A549 (cell line): ENCODE measurements around the gene NHLRC1. TPM values are rescaled to one million over a fixed set of nuclear protein-coding genes. Genes with fewer than 3 reads are reported as not detected.
A peak's percentile ranks its signal among the peaks of the same experiment; 100 is the strongest.

Experiments used
- ATAC-seq, 2 experiments: fragments of 200-7000 bp in 1 of 2; fragments of >200 bp in 1 of 2; cut with Nextera tagmentation in 1 of 2; cut with Tn5 transposase in 1 of 2; 3 replicates each; pipeline versions ENCODE4 v1.8.0 to v1.9.1; 2018 to 2020; ENCODE audit warnings: mild to moderate bottlenecking in 1 of 2, moderate library complexity in 1 of 2
- CTCF ChIA-PET: fragments of 300-600 bp; sonication (Branson Sonifier 250); formaldehyde crosslinking; extraction: SDS; loops from one replicate; lab custom pipeline; 2021; ENCODE audit warnings: antibody characterized with exemption, inconsistent platforms; lab: Yijun Ruan, JAX
- POLR2A ChIA-PET: fragments of 350-600 bp; formaldehyde crosslinking; extraction: SDS; loops from one replicate; lab custom pipeline; 2021; ENCODE audit warnings: antibody characterized with exemption, inconsistent platforms; lab: Yijun Ruan, JAX
- DNase-seq, 2 experiments: peaks; one replicate each; pipeline versions ENCODE4 v3.0.0 to v3.0.0-alpha.2; 2011 to 2016; ENCODE audit warnings: low read depth in 1 of 2, low spot score in 1 of 2
- FAIRE-seq: peaks from 2 replicates; lab custom pipeline; 2011; peaks lifted over from hg19 to GRCh38; lab: Jason Lieb, UNC
- H3K27ac ChIP-seq, 2 experiments: fragments of >200 bp; sonication (Bioruptor Twin); formaldehyde crosslinking; 3 replicates each; pipeline ENCODE4 v1.5.1; 2016 to 2017
- H3K4me1 ChIP-seq: fragments of >200 bp; sonication (Bioruptor Twin); formaldehyde crosslinking; 3 replicates; pipeline ENCODE4 v1.6.1; 2016
- H3K4me2 ChIP-seq: fragments of >200 bp; sonication (Bioruptor Twin); formaldehyde crosslinking; 3 replicates; pipeline ENCODE4 v1.6.1; 2016
- H3K4me3 ChIP-seq: fragments of >200 bp; sonication (Bioruptor Twin); formaldehyde crosslinking; 3 replicates; pipeline ENCODE4 v1.5.1; 2016
- H3K9me3 ChIP-seq: fragments of >200 bp; sonication (Bioruptor Twin); formaldehyde crosslinking; 3 replicates; pipeline ENCODE4 v1.6.1; 2016
- CBX2 ChIP-seq: fragments of 200-600 bp; sonication (generic); IDR thresholded peaks from 2 replicates; pipeline ENCODE4 v1.6.1; 2016; ENCODE audit warnings: low read depth, mild to moderate bottlenecking, borderline replicate concordance
- CBX8 ChIP-seq: fragments of 200-600 bp; sonication (generic); IDR thresholded peaks from 2 replicates; pipeline ENCODE4 v1.6.1; 2016
- CEBPB ChIP-seq, 2 experiments: fragments of >200 bp in 1 of 2; sonication (Bioruptor Twin) in 1 of 2; formaldehyde crosslinking in 1 of 2; IDR thresholded peaks; 2 replicates each; pipeline ENCODE4 v1.6.1; 2012 to 2016
- EHF ChIP-seq: fragments of 250-450 bp; sonication (Bioruptor Pico); IDR thresholded peaks from 2 replicates; pipeline ENCODE4 v1.5.0; 2020; ENCODE audit warnings: mild to moderate bottlenecking
- EHMT2 ChIP-seq: fragments of 200-600 bp; sonication (generic); IDR thresholded peaks from 2 replicates; pipeline ENCODE4 v1.6.1; 2016; ENCODE audit warnings: antibody characterized with exemption, low read depth, mild to moderate bottlenecking, moderate library complexity
- FOSB ChIP-seq: fragments of 250-450 bp; sonication (Bioruptor Pico); IDR thresholded peaks from 2 replicates; pipeline ENCODE4 v1.5.0; 2020; ENCODE audit warnings: mild to moderate bottlenecking, moderate library complexity
- HDAC2 ChIP-seq: fragments of 200-600 bp; sonication (generic); IDR thresholded peaks from 2 replicates; pipeline ENCODE4 v1.6.1; 2016
- HEYL ChIP-seq: fragments of 250-450 bp; sonication (Bioruptor Pico); IDR thresholded peaks from 2 replicates; pipeline ENCODE4 v1.8.0; 2021; ENCODE audit warnings: mild to moderate bottlenecking, moderate library complexity
- JUNB ChIP-seq: fragments of >200 bp; sonication (Bioruptor Twin); formaldehyde crosslinking; IDR thresholded peaks from 2 replicates; pipeline ENCODE4 v1.6.1; 2016
- MAZ ChIP-seq: fragments of 150-350 bp; IDR thresholded peaks from 2 replicates; pipeline ENCODE4 v1.6.1; 2014; ENCODE audit warnings: antibody characterized with exemption, low read depth, low read length, borderline replicate concordance
- NFE2L2 ChIP-seq: fragments of 150-350 bp; conservative IDR thresholded peaks from 2 replicates; pipeline ENCODE4 v1.6.1; 2014; ENCODE audit warnings: low read length
- PHF8 ChIP-seq: fragments of 200-600 bp; sonication (generic); IDR thresholded peaks from 2 replicates; pipeline ENCODE4 v1.6.1; 2016; ENCODE audit warnings: low read depth, mild to moderate bottlenecking, antibody characterized with exemption, moderate library complexity, borderline replicate concordance
- POLR2AphosphoS2 ChIP-seq: conservative IDR thresholded peaks from 2 replicates; pipeline ENCODE4 v1.6.1; 2012; ENCODE audit warnings: low read length, improper control_type of control experiment, inconsistent platforms
- RNF2 ChIP-seq: fragments of 200-600 bp; sonication (generic); IDR thresholded peaks from 2 replicates; pipeline ENCODE4 v1.6.1; 2016; ENCODE audit warnings: low read depth, mild to moderate bottlenecking, antibody characterized with exemption, moderate library complexity, borderline replicate concordance
- SMC3 ChIP-seq: fragments of >200 bp; sonication (Bioruptor Twin); formaldehyde crosslinking; IDR thresholded peaks from 3 replicates; pipeline ENCODE4 v1.6.1; 2018; ENCODE audit warnings: inconsistent platforms
- ZC3H11A ChIP-seq: fragments of 450-650 bp; IDR thresholded peaks from 2 replicates; pipeline ENCODE4 v1.6.1; 2014; ENCODE audit warnings: antibody characterized with exemption, mild to moderate bottlenecking
- ZSCAN20 ChIP-seq: fragments of 250-450 bp; sonication (Bioruptor Pico); IDR thresholded peaks from 2 replicates; pipeline ENCODE4 v1.8.0; 2022; ENCODE audit warnings: mild to moderate bottlenecking, moderate library complexity
- WGBS: methylation state at CpG from one replicate; pipeline ENCODE4 v1.1.6; 2017; ENCODE audit errors: missing lambda C conversion rate; 5-methylcytosine and 5-hydroxymethylcytosine counted together
- polyA plus RNA-seq, 4 experiments: library from polyadenylated mRNA; depleted of rRNA in 3 of 4; stranded (reverse); fragments of >200 nt; fragmentation: RNase III in 1 of 4; extraction: RNeasy Plus Mini Kit Qiagen cat#74134 plus additional on column Dnase treatment in 1 of 4; gene quantifications; 2 replicates in 3 of 4; 3 replicates in 1 of 4; pipeline ENCODE4 v1.2.3, GENCODE V29; 2011 to 2017
- TF ChIP-seq, protein P1 (sequence below): fragments of >200 bp; sonication (Bioruptor Twin); formaldehyde crosslinking; IDR thresholded peaks from 2 replicates; pipeline ENCODE4 v1.6.1; 2016
- TF ChIP-seq, protein P2 (sequence below): fragments of 450-650 bp; IDR thresholded peaks from 2 replicates; pipeline ENCODE4 v1.6.1; 2014; ENCODE audit warnings: antibody characterized with exemption
- TF ChIP-seq, protein P3 (sequence below): IDR thresholded peaks from 2 replicates; pipeline ENCODE4 v1.6.1; 2012; ENCODE audit warnings: low read depth, borderline replicate concordance
- TF ChIP-seq, protein P4 (sequence below): IDR thresholded peaks from 2 replicates; pipeline ENCODE4 v1.6.1; 2012

NHLRC1 gene
- polyA plus RNA-seq, 2 of the 4 experiments (the other 2 are of a cell fraction) = 1.7 to 3.1 TPM

DNA sequence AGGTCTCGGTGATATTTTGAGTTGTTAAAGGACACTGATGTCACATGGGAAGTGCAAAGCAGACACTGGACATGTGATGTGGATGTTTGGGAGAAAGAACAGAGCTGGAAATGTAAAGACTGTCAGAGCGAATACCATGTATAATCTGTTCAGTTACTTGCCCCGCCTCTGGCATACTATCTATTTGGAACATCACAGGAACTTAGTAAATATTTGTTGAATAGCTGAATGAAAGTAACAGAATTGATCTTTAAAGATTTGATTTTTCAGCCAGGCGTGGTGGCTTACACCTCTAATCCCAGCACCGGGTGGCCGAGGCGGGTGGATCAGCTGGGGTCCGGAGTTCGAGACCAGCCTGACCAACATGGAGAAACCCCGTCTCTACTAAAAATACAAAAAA, 13.8 kb upstream of the NHLRC1 start:
- POLR2A ChIA-PET = no interaction called here
- Histone ChIP-seq H3K4me2 (no peak overlapping the region), H3K4me1 (no peaks in the 10 kb centered on the region), H3K9me3 (no peaks in the 10 kb centered on the region), H3K4me3 (no peak overlapping the region), H3K27ac (no peak overlapping the region)
- no peak for TF ChIP-seq ZSCAN20 (CRISPR knock-in tag)
- TF ChIP-seq, protein P1, sequence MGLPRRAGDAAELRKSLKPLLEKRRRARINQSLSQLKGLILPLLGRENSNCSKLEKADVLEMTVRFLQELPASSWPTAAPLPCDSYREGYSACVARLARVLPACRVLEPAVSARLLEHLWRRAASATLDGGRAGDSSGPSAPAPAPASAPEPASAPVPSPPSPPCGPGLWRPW = no peak
- TF ChIP-seq EHMT2 = no peak
- TF ChIP-seq, protein P2, sequence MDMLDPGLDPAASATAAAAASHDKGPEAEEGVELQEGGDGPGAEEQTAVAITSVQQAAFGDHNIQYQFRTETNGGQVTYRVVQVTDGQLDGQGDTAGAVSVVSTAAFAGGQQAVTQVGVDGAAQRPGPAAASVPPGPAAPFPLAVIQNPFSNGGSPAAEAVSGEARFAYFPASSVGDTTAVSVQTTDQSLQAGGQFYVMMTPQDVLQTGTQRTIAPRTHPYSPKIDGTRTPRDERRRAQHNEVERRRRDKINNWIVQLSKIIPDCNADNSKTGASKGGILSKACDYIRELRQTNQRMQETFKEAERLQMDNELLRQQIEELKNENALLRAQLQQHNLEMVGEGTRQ = no peak
- no peak for TF ChIP-seq NFE2L2
- TF ChIP-seq PHF8 = no peak
- TF ChIP-seq CBX2 = no peak
- TF ChIP-seq, protein P3, sequence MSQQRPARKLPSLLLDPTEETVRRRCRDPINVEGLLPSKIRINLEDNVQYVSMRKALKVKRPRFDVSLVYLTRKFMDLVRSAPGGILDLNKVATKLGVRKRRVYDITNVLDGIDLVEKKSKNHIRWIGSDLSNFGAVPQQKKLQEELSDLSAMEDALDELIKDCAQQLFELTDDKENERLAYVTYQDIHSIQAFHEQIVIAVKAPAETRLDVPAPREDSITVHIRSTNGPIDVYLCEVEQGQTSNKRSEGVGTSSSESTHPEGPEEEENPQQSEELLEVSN = no peak
- no peak for TF ChIP-seq CBX8
- no peak for TF ChIP-seq EHF (CRISPR knock-in tag)
- TF ChIP-seq SMC3 = no peak
- FAIRE-seq (no peak), DNase-seq (no peak), ATAC-seq (no peak)
- CTCF ChIA-PET = interaction anchor here (0.7 kb wide), 1 partner anchor 44 kb away, joined by 6 read pairs; no protein-coding TSS in a partner anchor
- WGBS = 94% methylated on average over 10 of the region's 10 CpGs

DNA sequence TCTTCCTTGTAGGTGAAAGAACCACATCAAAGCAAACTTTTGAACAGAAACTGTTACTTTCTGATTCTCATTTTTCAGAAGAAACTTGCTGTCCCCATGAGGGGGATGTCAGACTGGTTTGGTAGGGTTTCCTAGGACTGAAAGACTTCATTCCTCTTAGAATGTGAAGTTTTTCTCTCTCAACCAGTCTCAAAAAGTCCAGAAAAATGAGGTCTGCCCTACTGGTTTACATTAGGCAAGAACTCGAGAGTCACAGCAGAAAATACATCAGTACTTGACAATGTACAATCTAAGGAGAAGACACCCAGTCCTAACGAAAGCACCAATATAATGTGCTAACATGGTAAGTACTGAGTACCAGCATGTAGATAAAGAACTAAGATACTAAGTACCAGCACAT, 12.7 kb upstream of the NHLRC1 start:
- POLR2A ChIA-PET = no interaction called here

DNA sequence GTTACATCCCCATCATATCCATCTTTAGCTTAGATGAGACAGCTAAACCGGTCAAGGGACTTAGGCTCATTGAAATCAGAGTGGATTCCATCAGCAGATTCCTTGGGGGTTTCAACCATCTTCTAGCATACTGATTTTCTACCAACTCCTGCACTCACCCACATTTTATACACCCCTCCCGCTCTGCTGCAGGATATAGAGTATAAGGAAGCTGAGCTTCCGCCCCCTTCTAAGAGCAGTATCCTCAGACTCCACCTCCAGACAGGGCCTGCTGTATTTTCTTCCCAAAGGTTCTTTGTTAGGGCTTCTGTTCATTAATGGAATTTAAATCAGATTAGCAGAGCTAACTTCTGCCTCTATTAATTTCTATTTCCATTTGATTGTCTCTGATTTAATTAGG, 9.9 kb upstream of the NHLRC1 start:
- DNase-seq (no peak), FAIRE-seq (no peak), ATAC-seq (no peak)
- Histone ChIP-seq H3K4me3 (no peak overlapping the region), H3K9me3 (no peaks in the 10 kb centered on the region), H3K27ac (no peak overlapping the region), H3K4me2 (no peak overlapping the region), H3K4me1 (no peaks in the 10 kb centered on the region)
- CTCF ChIA-PET = no interaction called here
- POLR2A ChIA-PET = no interaction called here
- TF ChIP-seq EHMT2 = no peak
- no peak for TF ChIP-seq SMC3
- TF ChIP-seq HEYL (CRISPR knock-in tag) = no peak
- WGBS = 97% methylated on average over 3 of the region's 3 CpGs

More for the DNA sequence above, 12.7 kb upstream of the NHLRC1 start:
- FAIRE-seq = no peak
- 93% methylated on average over 2 of the region's 2 CpGs for WGBS
- no peak overlapping the region for H3K4me2 ChIP-seq
- no peaks in the 10 kb centered on the region for H3K4me1 ChIP-seq
- ATAC-seq = no peak
- H3K27ac ChIP-seq = no peak overlapping the region
- H3K9me3 ChIP-seq = no peaks in the 10 kb centered on the region
- no peak for DNase-seq
- H3K4me3 ChIP-seq = no peak overlapping the region
- no peak for TF ChIP-seq SMC3
- TF ChIP-seq, all 56 proteins: peak for 0
- CTCF ChIA-PET = interaction anchor here (1.6 kb wide), 1 partner anchor 12 kb away, joined by 6 read pairs; no protein-coding TSS in a partner anchor

DNA sequence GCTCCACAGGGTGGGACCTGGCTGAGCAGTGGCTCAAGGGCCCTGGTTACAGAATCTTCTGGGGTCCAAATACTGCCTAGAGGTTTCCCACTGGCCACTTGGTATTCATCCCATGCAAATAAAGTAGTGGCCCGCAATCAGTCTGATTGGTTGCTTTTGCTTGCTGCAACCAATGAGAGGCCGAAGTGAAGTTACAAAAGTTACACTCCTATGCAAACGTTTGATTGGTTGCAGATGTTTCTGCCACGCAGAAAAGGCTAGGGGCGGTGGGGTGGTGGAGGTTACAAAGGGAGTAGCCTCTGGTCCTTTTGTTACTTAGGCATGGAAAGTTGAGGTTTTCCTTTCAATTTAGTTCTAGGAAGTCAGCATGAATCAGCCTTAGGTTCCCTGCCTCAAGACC, 3.6 kb upstream of the NHLRC1 start:
- peaks cover 5% of the 10 kb centered on the region; the same call in 1 of the 3 replicates for H3K9me3 ChIP-seq
- WGBS = 64% methylated on average over 5 of the region's 5 CpGs
- FAIRE-seq = no peak
- no peak for DNase-seq
- ChIA-PET POLR2A (no interaction called here), CTCF (no interaction called here)
- no peak overlapping the region for H3K27ac ChIP-seq
- ATAC-seq = no peak
- no peak overlapping the region for H3K4me3 ChIP-seq
- no peak for TF ChIP-seq JUNB
- 0 out of 3 replicates have a peak, but pooled peaks cover 3% of the 10 kb centered on the region for H3K4me1 ChIP-seq
- no peak overlapping the region for H3K4me2 ChIP-seq

DNA sequence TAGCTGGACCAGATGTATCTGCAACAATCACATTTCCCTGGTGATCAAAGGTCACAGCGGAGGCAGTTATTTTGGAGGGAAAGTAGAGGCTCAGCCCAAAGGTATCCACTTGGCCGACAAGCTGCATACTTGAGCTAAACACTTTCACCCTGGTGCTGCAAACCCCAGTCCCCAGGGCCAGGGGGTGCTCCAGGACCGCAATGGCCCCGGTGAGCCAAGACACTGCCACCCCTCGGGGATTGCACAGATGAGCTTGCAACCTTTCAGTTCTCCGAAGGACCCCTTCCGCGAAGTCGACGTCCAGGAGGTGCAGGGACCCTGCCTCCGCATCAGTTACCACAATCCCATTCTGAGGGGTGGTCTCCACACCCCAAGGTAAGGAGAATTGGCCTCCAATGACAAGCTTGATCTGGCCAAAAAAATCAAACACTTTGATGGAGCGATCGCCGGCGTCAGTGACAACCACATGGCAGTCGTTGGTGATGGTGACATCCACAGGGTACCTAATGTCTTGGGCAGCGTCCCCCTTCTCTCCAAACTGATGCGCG, 823 bp downstream of the NHLRC1 start:
- Histone ChIP-seq H3K4me1 (0 out of 3 replicates have a peak, but pooled peaks cover 3% of the 10 kb centered on the region), H3K4me2 (peak overlapping the region; percentile 71; the same call in 1 of the 3 replicates), H3K27ac (peak overlapping the region in 1 of 2 experiments; percentile 94; a peak in 3 of 6 replicates), H3K4me3 (no peak overlapping the region), H3K9me3 (peaks cover 5% of the 10 kb centered on the region; the same call in 1 of the 3 replicates)
- TF ChIP-seq RNF2 (no peak), FOSB (CRISPR knock-in tag) (no peak), ZC3H11A (no peak), MAZ (no peak), CEBPB (IDR thresholded peaks at IDR 0.05) (no peak), HDAC2 (no peak), POLR2AphosphoS2 (no peak)
- TF ChIP-seq, protein P4, sequence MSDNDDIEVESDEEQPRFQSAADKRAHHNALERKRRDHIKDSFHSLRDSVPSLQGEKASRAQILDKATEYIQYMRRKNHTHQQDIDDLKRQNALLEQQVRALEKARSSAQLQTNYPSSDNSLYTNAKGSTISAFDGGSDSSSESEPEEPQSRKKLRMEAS = no peak
- TF ChIP-seq, protein P2 = no peak
- ATAC-seq (no peak), DNase-seq (no peak), FAIRE-seq (no peak)
- 91% methylated on average over 13 of the region's 19 CpGs for WGBS
- POLR2A ChIA-PET = no interaction called here
- CTCF ChIA-PET = interaction anchor here (0.7 to 2.9 kb wide), 23 partner anchors 9 to 381 kb away, joined by 3 to 21 read pairs (median 4); partner anchors contain the start of gene KIF13A
